Tibial nerve (tissue), 4 donors: ENCODE results near the gene RAB11FIP3. TPM values are rescaled to one million over a fixed set of nuclear protein-coding genes. Genes with fewer than 3 reads are reported as not detected.

Experiments
- DNase-seq, 2 donors: peaks; one replicate each; pipeline ENCODE4 v3.0.0-alpha.2; 2019; ENCODE audit warnings: low spot score in 2 of 2
- H3K27ac ChIP-seq, 4 donors: fragments of 200-600 bp; sonication (generic) in 3 of 4; one replicate each; pipeline ENCODE4 v1.5.1; 2017 to 2019; ENCODE audit warnings: mild to moderate bottlenecking in 1 of 4
- H3K27me3 ChIP-seq, 2 donors: fragments of 200-600 bp; sonication (generic) in 1 of 2; one replicate each; pipeline versions ENCODE4 v1.5.1 to v1.6.0; 2017 to 2019
- H3K36me3 ChIP-seq, 3 donors: fragments of 200-600 bp; sonication (generic); one replicate each; pipeline ENCODE4 v1.5.1; 2018 to 2019
- H3K4me1 ChIP-seq, 4 donors: fragments of 200-600 bp; sonication (generic) in 3 of 4; one replicate each; pipeline ENCODE4 v1.5.1; 2017 to 2019
- H3K4me3 ChIP-seq, 4 donors: fragments of 200-600 bp; sonication (generic) in 3 of 4; one replicate each; pipeline ENCODE4 v1.5.1; 2017 to 2019; ENCODE audit warnings: mild to moderate bottlenecking in 1 of 4, moderate library complexity in 1 of 4
- H3K9me3 ChIP-seq, 4 donors: fragments of 200-600 bp; sonication (generic) in 3 of 4; one replicate each; pipeline ENCODE4 v1.5.1; 2017 to 2019
- CTCF ChIP-seq, 5 experiments: fragments of 200-600 bp in 3 of 5; fragments of 450-650 bp in 2 of 5; sonication (generic) in 3 of 5; IDR thresholded peaks; one replicate each; pipeline ENCODE4 v1.5.1; 2016 to 2019; ENCODE audit warnings: antibody characterized with exemption in 5 of 5, mild to moderate bottlenecking in 3 of 5, moderate library complexity in 2 of 5
- EP300 ChIP-seq, 2 donors: sonication (generic); formaldehyde crosslinking; IDR thresholded peaks; one replicate each; pipeline ENCODE4 v1.6.1; 2017; ENCODE audit warnings: antibody characterized with exemption in 2 of 2, mild to moderate bottlenecking in 1 of 2
- POLR2A ChIP-seq, 2 donors: fragments of 450-650 bp; IDR thresholded peaks; one replicate each; pipeline ENCODE4 v1.6.1; 2017; ENCODE audit warnings: antibody characterized with exemption in 2 of 2, mild to moderate bottlenecking in 2 of 2, moderate library complexity in 2 of 2
- WGBS, 2 donors: methylation state at CpG; one replicate each; pipeline ENCODE4 v1.1.5; 2018; 5-methylcytosine and 5-hydroxymethylcytosine counted together
- total RNA-seq, 4 donors: library from RNA; depleted of rRNA; stranded (reverse); fragments of >200 nt; gene quantifications; one replicate each; pipeline ENCODE4 v1.1.0, GENCODE V29; 2016

Gene RAB11FIP3
- total RNA-seq, 4 donors from 2014 or later = 30.2 to 128 (median 54.6) TPM

- no peaks in the 10 kb centered on the region for H3K36me3 ChIP-seq
- no peak for DNase-seq
- peaks cover 0 to 25% (median under 1%) of the 10 kb centered on the region in 4 donors for H3K4me1 ChIP-seq
- no peak for TF ChIP-seq CTCF (IDR thresholded peaks at IDR 0.05)
- TF ChIP-seq POLR2A (IDR thresholded peaks at IDR 0.05) = no peak
- TF ChIP-seq EP300 (IDR thresholded peaks at IDR 0.05) = no peak
- H3K9me3 ChIP-seq = no peaks in the 10 kb centered on the region
- peak within 1 kb of the TSS in 1 of 4 donors; percentile 15 for H3K4me3 ChIP-seq
- 2% methylated on average over 65 of the region's 84 CpGs; no CpG with 5 or more reads in 1 of the 2 donors for WGBS, 2 donors
- H3K27ac ChIP-seq = no peak within 1 kb of the TSS
- H3K27me3 ChIP-seq = peaks cover 0 to 48% of the 10 kb centered on the region in 2 donors
Measured at GRCh38 chr16:560204-560700, 134.8 kb downstream of the RAB11FIP3 start, which contains the start of gene PRR35. PRR35 (plus strand) TSS chr16:560394; CDS start chr16:563295, 2,901 bp downstream.

GRCh38 chr16:560701-561412 is 135.4 kb downstream of the RAB11FIP3 start:
- TF ChIP-seq CTCF (IDR thresholded peaks at IDR 0.05) (no peak), EP300 (IDR thresholded peaks at IDR 0.05) (no peak), POLR2A (IDR thresholded peaks at IDR 0.05) (no peak)
- 21% methylated on average over 16 of the region's 54 CpGs; no CpG with 5 or more reads in 1 of the 2 donors for WGBS, 2 donors
- H3K4me1 ChIP-seq = peaks cover 0 to 26% (median 5%) of the 10 kb centered on the region in 4 donors
- H3K36me3 ChIP-seq = no peaks in the 10 kb centered on the region
- no peak for DNase-seq
- H3K27ac ChIP-seq = no peak overlapping the region
- H3K4me3 ChIP-seq = no peak overlapping the region
- H3K9me3 ChIP-seq = no peaks in the 10 kb centered on the region
- H3K27me3 ChIP-seq = peaks cover 0 to 48% of the 10 kb centered on the region in 2 donors

- no peak for DNase-seq
- peaks cover 0 to 48% of the 10 kb centered on the region in 2 donors for H3K27me3 ChIP-seq
- H3K4me3 ChIP-seq = no peak overlapping the region
- H3K36me3 ChIP-seq = no peaks in the 10 kb centered on the region
- 67% methylated on average over 13 of the region's 15 CpGs; no CpG with 5 or more reads in 1 of the 2 donors for WGBS, 2 donors
- H3K27ac ChIP-seq = no peak overlapping the region
- H3K9me3 ChIP-seq = no peaks in the 10 kb centered on the region
- TF ChIP-seq EP300 (IDR thresholded peaks at IDR 0.05) (no peak), CTCF (IDR thresholded peaks at IDR 0.05) (no peak), POLR2A (IDR thresholded peaks at IDR 0.05) (no peak)
- H3K4me1 ChIP-seq = peaks cover 0 to 31% (median 11%) of the 10 kb centered on the region in 4 donors
Measured at GRCh38 chr16:561413-561794, 136.0 kb downstream of the RAB11FIP3 start.

- Histone ChIP-seq H3K4me3 (no peak overlapping the region), H3K36me3 (no peaks in the 10 kb centered on the region), H3K27me3 (peaks cover 0 to 48% of the 10 kb centered on the region in 2 donors), H3K27ac (no peak overlapping the region), H3K4me1 (peaks cover 0 to 39% (median 17%) of the 10 kb centered on the region in 4 donors), H3K9me3 (no peaks in the 10 kb centered on the region)
- DNase-seq = no peak
- WGBS, 2 donors = 81 to 83% methylated on average over 33 to 42 of the region's 43 CpGs
- TF ChIP-seq POLR2A (IDR thresholded peaks at IDR 0.05) (no peak), EP300 (IDR thresholded peaks at IDR 0.05) (no peak), CTCF (IDR thresholded peaks at IDR 0.05) (no peak)
Measured at GRCh38 chr16:561957-562938, 136.8 kb downstream of the RAB11FIP3 start.
